Body of pancreas (tissue), 4 donors: ENCODE data around the gene C6orf47.

Experiments used
- POLR2A ChIP-seq, 3 donors: fragments of 450-650 bp; IDR thresholded peaks; one replicate each; pipeline ENCODE4 v1.6.1; 2016; ENCODE audit warnings: antibody characterized with exemption in 3 of 3, mild to moderate bottlenecking in 2 of 3
- TF ChIP-seq, protein P1 (sequence below), 7 experiments: fragments of 450-650 bp in 4 of 7; fragments of 200-600 bp in 3 of 7; sonication (generic) in 3 of 7; IDR thresholded peaks; one replicate each; pipeline ENCODE4 v1.5.1; 2016 to 2019; ENCODE audit warnings: antibody characterized with exemption in 7 of 7

DNA sequence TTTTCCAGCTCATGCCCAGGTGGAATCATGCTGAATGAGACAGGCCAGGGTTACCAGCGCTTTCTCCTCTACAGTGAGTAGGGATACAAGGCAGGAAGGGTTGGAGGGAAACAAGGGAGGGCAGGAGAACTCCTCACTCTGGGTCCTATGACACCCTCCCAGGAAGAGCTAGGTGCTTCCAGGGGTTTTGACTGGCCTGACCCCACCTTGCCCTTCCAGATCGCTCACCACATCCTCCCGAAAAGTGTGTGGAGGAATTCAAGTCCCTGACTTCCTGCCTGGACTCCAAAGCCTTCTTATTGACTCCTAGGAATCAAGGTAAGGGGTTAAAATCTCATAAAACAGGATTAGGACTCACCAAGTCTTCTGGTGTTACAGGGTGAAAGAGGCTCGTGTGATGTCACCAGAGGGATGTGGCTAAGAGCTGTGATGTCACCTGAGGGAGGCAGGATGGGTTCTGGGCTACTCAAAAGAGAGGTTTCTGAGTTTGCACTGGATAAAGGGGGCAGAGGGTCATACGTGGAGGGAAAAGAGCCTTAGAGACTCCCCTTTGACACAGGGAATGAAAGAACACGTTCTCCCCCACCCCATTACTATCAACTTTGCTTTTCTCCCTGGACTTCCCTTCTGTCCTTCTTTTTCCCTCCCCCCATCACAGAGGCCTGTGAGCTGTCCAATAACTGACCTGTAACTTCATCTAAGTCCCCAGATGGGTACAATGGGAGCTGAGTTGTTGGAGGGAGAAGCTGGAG, 3.0 kb downstream of the C6orf47 start:
- TF ChIP-seq, protein P1, sequence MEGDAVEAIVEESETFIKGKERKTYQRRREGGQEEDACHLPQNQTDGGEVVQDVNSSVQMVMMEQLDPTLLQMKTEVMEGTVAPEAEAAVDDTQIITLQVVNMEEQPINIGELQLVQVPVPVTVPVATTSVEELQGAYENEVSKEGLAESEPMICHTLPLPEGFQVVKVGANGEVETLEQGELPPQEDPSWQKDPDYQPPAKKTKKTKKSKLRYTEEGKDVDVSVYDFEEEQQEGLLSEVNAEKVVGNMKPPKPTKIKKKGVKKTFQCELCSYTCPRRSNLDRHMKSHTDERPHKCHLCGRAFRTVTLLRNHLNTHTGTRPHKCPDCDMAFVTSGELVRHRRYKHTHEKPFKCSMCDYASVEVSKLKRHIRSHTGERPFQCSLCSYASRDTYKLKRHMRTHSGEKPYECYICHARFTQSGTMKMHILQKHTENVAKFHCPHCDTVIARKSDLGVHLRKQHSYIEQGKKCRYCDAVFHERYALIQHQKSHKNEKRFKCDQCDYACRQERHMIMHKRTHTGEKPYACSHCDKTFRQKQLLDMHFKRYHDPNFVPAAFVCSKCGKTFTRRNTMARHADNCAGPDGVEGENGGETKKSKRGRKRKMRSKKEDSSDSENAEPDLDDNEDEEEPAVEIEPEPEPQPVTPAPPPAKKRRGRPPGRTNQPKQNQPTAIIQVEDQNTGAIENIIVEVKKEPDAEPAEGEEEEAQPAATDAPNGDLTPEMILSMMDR (IDR thresholded peaks at IDR 0.05), result no peak
- TF ChIP-seq POLR2A (IDR thresholded peaks at IDR 0.05), result no peak
